Upper lobe of left lung (tissue), 4 donors: ENCODE results near the gene TCTN1.

Experiments used
- EP300 ChIP-seq, 4 donors: sonication (generic); formaldehyde crosslinking; IDR thresholded peaks; one replicate each; pipeline ENCODE4 v1.5.1; 2017; ENCODE audit warnings: antibody characterized with exemption in 4 of 4, control low read depth in 2 of 4
- POLR2AphosphoS5 ChIP-seq, 2 donors: sonication (generic); formaldehyde crosslinking; IDR thresholded peaks; one replicate each; pipeline ENCODE4 v1.5.1; 2017; ENCODE audit warnings: antibody characterized with exemption in 2 of 2
- TF ChIP-seq, protein P1 (sequence below), 6 experiments: fragments of 450-650 bp in 4 of 6; fragments of 200-600 bp in 2 of 6; sonication (generic) in 2 of 6; IDR thresholded peaks; one replicate each; pipeline ENCODE4 v1.5.1; 2016 to 2019; ENCODE audit warnings: antibody characterized with exemption in 6 of 6

DNA sequence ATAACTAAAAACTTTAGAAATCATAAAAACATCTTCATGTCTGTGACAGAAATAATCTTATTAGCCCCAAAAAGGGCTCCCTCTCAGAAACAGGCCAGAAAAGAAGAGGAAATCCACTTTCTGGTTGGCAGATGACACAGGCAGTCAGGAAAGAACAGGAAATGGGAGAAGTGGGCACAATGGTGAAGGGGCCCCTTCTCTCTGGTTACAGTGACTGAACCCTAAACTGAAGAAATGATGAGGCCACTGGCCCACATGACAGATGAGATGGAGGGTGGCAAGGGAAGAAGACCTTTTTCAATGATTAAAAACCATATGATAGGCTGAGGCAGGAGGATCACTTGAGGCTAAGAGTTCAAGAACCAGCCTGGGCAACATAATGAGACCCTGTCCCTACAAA is 21.1 kb downstream of the TCTN1 start:
- TF ChIP-seq, protein P1, sequence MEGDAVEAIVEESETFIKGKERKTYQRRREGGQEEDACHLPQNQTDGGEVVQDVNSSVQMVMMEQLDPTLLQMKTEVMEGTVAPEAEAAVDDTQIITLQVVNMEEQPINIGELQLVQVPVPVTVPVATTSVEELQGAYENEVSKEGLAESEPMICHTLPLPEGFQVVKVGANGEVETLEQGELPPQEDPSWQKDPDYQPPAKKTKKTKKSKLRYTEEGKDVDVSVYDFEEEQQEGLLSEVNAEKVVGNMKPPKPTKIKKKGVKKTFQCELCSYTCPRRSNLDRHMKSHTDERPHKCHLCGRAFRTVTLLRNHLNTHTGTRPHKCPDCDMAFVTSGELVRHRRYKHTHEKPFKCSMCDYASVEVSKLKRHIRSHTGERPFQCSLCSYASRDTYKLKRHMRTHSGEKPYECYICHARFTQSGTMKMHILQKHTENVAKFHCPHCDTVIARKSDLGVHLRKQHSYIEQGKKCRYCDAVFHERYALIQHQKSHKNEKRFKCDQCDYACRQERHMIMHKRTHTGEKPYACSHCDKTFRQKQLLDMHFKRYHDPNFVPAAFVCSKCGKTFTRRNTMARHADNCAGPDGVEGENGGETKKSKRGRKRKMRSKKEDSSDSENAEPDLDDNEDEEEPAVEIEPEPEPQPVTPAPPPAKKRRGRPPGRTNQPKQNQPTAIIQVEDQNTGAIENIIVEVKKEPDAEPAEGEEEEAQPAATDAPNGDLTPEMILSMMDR (IDR thresholded peaks at IDR 0.05), result no peak
- TF ChIP-seq EP300 (IDR thresholded peaks at IDR 0.05) (no peak), POLR2AphosphoS5 (IDR thresholded peaks at IDR 0.05) (no peak)
